Aorta (tissue), 5 donors: ENCODE results near the gene MPHOSPH9. TPM values are rescaled to one million over a fixed set of nuclear protein-coding genes. Genes with fewer than 3 reads are reported as not detected.
A peak's percentile ranks its signal among the peaks of the same experiment; 100 is the strongest.

Source experiments
- ATAC-seq: fragments of 200-7000 bp; cut with Tn5 transposase; one replicate; pipeline ENCODE4 v1.9.1; 2022; ENCODE audit warnings: moderate library complexity; ENCODE audit not compliant: low FRiP score
- DNase-seq, 2 donors: peaks; one replicate each; pipeline ENCODE4 v3.0.0-alpha.2; 2020
- H3K27ac ChIP-seq, 2 donors: one replicate each; pipeline ENCODE4 v1.5.1; 2013; ENCODE audit warnings: low read length in 2 of 2, mild to moderate bottlenecking in 2 of 2, moderate library complexity in 2 of 2, control low read depth in 1 of 2, inconsistent platforms in 1 of 2, low read depth in 1 of 2
- H3K27me3 ChIP-seq, 2 donors: one replicate each; pipeline ENCODE4 v1.6.1; 2013; ENCODE audit warnings: control low read depth in 1 of 2, low read length in 1 of 2, mild to moderate bottlenecking in 1 of 2, moderate library complexity in 1 of 2; ENCODE audit not compliant: insufficient read depth in 2 of 2, control insufficient read depth in 1 of 2
- H3K36me3 ChIP-seq, 2 donors: one replicate each; pipeline ENCODE4 v1.6.1; 2013; ENCODE audit warnings: control low read depth in 1 of 2, low read length in 1 of 2, mild to moderate bottlenecking in 1 of 2; ENCODE audit not compliant: insufficient read depth in 2 of 2, control insufficient read depth in 1 of 2
- H3K4me1 ChIP-seq, 2 donors: one replicate each; pipeline ENCODE4 v1.6.1; 2013; ENCODE audit warnings: low read length in 2 of 2, control low read depth in 1 of 2, mild to moderate bottlenecking in 1 of 2, moderate library complexity in 1 of 2; ENCODE audit not compliant: insufficient read depth in 2 of 2, control insufficient read depth in 1 of 2
- H3K4me3 ChIP-seq, 2 donors: one replicate each; pipeline ENCODE4 v1.5.1; 2013; ENCODE audit warnings: low read length in 2 of 2, control low read depth in 1 of 2, mild to moderate bottlenecking in 1 of 2
- H3K9me3 ChIP-seq: one replicate; pipeline ENCODE4 v1.6.1; 2013; ENCODE audit warnings: mild to moderate bottlenecking, low read length; ENCODE audit not compliant: control insufficient read depth
- WGBS, 2 donors: extraction: QIAGEN DNeasy Blood & Tissue Kit; methylation state at CpG; one replicate each; pipeline ENCODE4 v1.1.7; 2013; 5-methylcytosine and 5-hydroxymethylcytosine counted together
- intact Hi-C, 2 donors: fragments of 100-400 bp; cut with DNase I; formaldehyde crosslinking; loops; one replicate each; pipeline versions ENCODE4 v1.14.2 to v1.15.0; 2022
- polyA plus RNA-seq, 2 donors: library from polyadenylated mRNA; stranded (reverse); fragments of 200-250 nt; gene quantifications; one replicate each; pipeline ENCODE4 v1.2.3, GENCODE V29; 2013
- total RNA-seq, 2 donors: library from RNA; stranded (reverse); fragmentation: NEBNext Ultra II Directional; extraction: Animal tissue kit (Norgen Biotek cat#: 25700); gene quantifications; one replicate each; pipeline ENCODE4 v1.2.1, GENCODE V29; 2021
- donor health status: healthy with polysubstance abuse.
- donor health status: Bipolar disorder and iron deficiency.
- donor health status: DM: no; HTN: no; CAD: no.
- donor health status: DM: no; HTN: no; CAD: no.
- donor health status: DM: yes; HTN: yes; CAD: no.

MPHOSPH9 gene
- total and polyA plus RNA-seq, 4 donors: 2.0 to 25.1 (median 9.3) TPM

- H3K9me3 ChIP-seq: no peaks in the 10 kb centered on the region
- DNase-seq (no peak), ATAC-seq (no peak)
- intact Hi-C loops: no loop called here
- H3K27me3 ChIP-seq: no peaks in the 10 kb centered on the region
- no peak overlapping the region for H3K4me3 ChIP-seq
- WGBS, 2 donors: 83 to 85% methylated on average over 12 of the region's 12 CpGs
- no peaks in the 10 kb centered on the region for H3K36me3 ChIP-seq
- no peaks in the 10 kb centered on the region for H3K4me1 ChIP-seq
- H3K27ac ChIP-seq: no peak overlapping the region
These were observed 101.0 kb downstream of the MPHOSPH9 start for GRCh38 chr12:123131879-123132402.

GRCh38 chr12:123131291-123131832 lies 101.6 kb downstream of the MPHOSPH9 start:
- no peaks in the 10 kb centered on the region for H3K9me3 ChIP-seq
- no peaks in the 10 kb centered on the region for H3K4me1 ChIP-seq
- H3K27me3 ChIP-seq: no peaks in the 10 kb centered on the region
- H3K4me3 ChIP-seq: no peak overlapping the region
- DNase-seq (no peak), ATAC-seq (no peak)
- WGBS, 2 donors: 92 to 95% methylated on average over 4 of the region's 4 CpGs
- H3K36me3 ChIP-seq: no peaks in the 10 kb centered on the region
- intact Hi-C loops: no loop called here
- H3K27ac ChIP-seq: no peak overlapping the region

GRCh38 chr12:123129621-123130020 lies 103.3 kb downstream of the MPHOSPH9 start:
- H3K36me3 ChIP-seq: no peaks in the 10 kb centered on the region
- WGBS, 2 donors: 88 to 90% methylated on average over 4 of the region's 4 CpGs
- no peaks in the 10 kb centered on the region for H3K27me3 ChIP-seq
- H3K4me1 ChIP-seq: no peaks in the 10 kb centered on the region
- no peak for DNase-seq
- H3K27ac ChIP-seq: no peak overlapping the region
- H3K4me3 ChIP-seq: no peak overlapping the region
- H3K9me3 ChIP-seq: no peaks in the 10 kb centered on the region
- intact Hi-C loops: no loop called here
- ATAC-seq: no peak

- ATAC-seq: no peak
- no peak overlapping the region for H3K27ac ChIP-seq
- H3K36me3 ChIP-seq: no peaks in the 10 kb centered on the region
- DNase-seq: no peak
- 95 to 96% methylated on average over 6 of the region's 6 CpGs for WGBS, 2 donors
- intact Hi-C loops: no loop called here
- H3K4me3 ChIP-seq: no peak overlapping the region
- no peaks in the 10 kb centered on the region for H3K9me3 ChIP-seq
- H3K4me1 ChIP-seq: no peaks in the 10 kb centered on the region
- H3K27me3 ChIP-seq: no peaks in the 10 kb centered on the region
These were observed 105.8 kb downstream of the MPHOSPH9 start for GRCh38 chr12:123127182-123127495.

GRCh38 chr12:123126294-123127181 lies 106.4 kb downstream of the MPHOSPH9 start:
- ATAC-seq: peak; percentile 79
- 57 to 59% methylated on average over 6 of the region's 6 CpGs for WGBS, 2 donors
- peak in 1 of 2 donors; percentile 71 for DNase-seq
- H3K4me3 ChIP-seq: no peak overlapping the region
- intact Hi-C loops: no loop called here
- H3K9me3 ChIP-seq: no peaks in the 10 kb centered on the region
- no peaks in the 10 kb centered on the region for H3K36me3 ChIP-seq
- no peaks in the 10 kb centered on the region for H3K4me1 ChIP-seq
- no peaks in the 10 kb centered on the region for H3K27me3 ChIP-seq
- no peak overlapping the region for H3K27ac ChIP-seq

- Histone ChIP-seq H3K4me3 (no peak overlapping the region), H3K4me1 (no peaks in the 10 kb centered on the region), H3K27ac (no peak overlapping the region), H3K9me3 (no peaks in the 10 kb centered on the region), H3K36me3 (no peaks in the 10 kb centered on the region), H3K27me3 (no peaks in the 10 kb centered on the region)
- intact Hi-C loops: no loop called here
- ATAC-seq (no peak), DNase-seq (no peak)
- 88 to 96% methylated on average over 3 of the region's 3 CpGs for WGBS, 2 donors
These were observed 110.3 kb downstream of the MPHOSPH9 start for GRCh38 chr12:123122626-123123025.

GRCh38 chr12:123121670-123122069 lies 111.3 kb downstream of the MPHOSPH9 start:
- intact Hi-C loops: no loop called here
- no peak for DNase-seq

GRCh38 chr12:123120452-123121166 lies 112.3 kb downstream of the MPHOSPH9 start:
- 79 to 95% methylated on average over 3 of the region's 3 CpGs for WGBS, 2 donors
- Histone ChIP-seq H3K27me3 (no peaks in the 10 kb centered on the region), H3K4me1 (peaks cover 0 to 3% of the 10 kb centered on the region in 2 donors), H3K36me3 (no peaks in the 10 kb centered on the region), H3K27ac (no peak overlapping the region), H3K4me3 (no peak overlapping the region), H3K9me3 (no peaks in the 10 kb centered on the region)
- intact Hi-C loops: no loop called here
- ATAC-seq: no peak
- DNase-seq: no peak

More at GRCh38 chr12:123121670-123122069, 111.3 kb downstream of the MPHOSPH9 start:
- 92% methylated on average over 6 of the region's 6 CpGs for WGBS, 2 donors
- no peak for ATAC-seq
- H3K9me3 ChIP-seq: no peaks in the 10 kb centered on the region
- no peaks in the 10 kb centered on the region for H3K36me3 ChIP-seq
- H3K4me3 ChIP-seq: no peak overlapping the region
- H3K27ac ChIP-seq: no peak overlapping the region
- no peaks in the 10 kb centered on the region for H3K27me3 ChIP-seq
- no peaks in the 10 kb centered on the region for H3K4me1 ChIP-seq
